Tibial nerve (tissue), 4 donors: ENCODE results near the gene ARMCX2. TPM values are rescaled to one million over a fixed set of nuclear protein-coding genes. Genes with fewer than 3 reads are reported as not detected.

Experiments
- DNase-seq, 2 donors: peaks; one replicate each; pipeline ENCODE4 v3.0.0-alpha.2; 2019; ENCODE audit warnings: low spot score in 2 of 2
- H3K27ac ChIP-seq, 4 donors: fragments of 200-600 bp; sonication (generic) in 3 of 4; one replicate each; pipeline ENCODE4 v1.5.1; 2017 to 2019; ENCODE audit warnings: mild to moderate bottlenecking in 1 of 4
- H3K27me3 ChIP-seq, 2 donors: fragments of 200-600 bp; sonication (generic) in 1 of 2; one replicate each; pipeline versions ENCODE4 v1.5.1 to v1.6.0; 2017 to 2019
- H3K36me3 ChIP-seq, 3 donors: fragments of 200-600 bp; sonication (generic); one replicate each; pipeline ENCODE4 v1.5.1; 2018 to 2019
- H3K4me1 ChIP-seq, 4 donors: fragments of 200-600 bp; sonication (generic) in 3 of 4; one replicate each; pipeline ENCODE4 v1.5.1; 2017 to 2019
- H3K4me3 ChIP-seq, 4 donors: fragments of 200-600 bp; sonication (generic) in 3 of 4; one replicate each; pipeline ENCODE4 v1.5.1; 2017 to 2019; ENCODE audit warnings: mild to moderate bottlenecking in 1 of 4, moderate library complexity in 1 of 4
- H3K9me3 ChIP-seq, 4 donors: fragments of 200-600 bp; sonication (generic) in 3 of 4; one replicate each; pipeline ENCODE4 v1.5.1; 2017 to 2019
- EP300 ChIP-seq, 2 donors: sonication (generic); formaldehyde crosslinking; IDR thresholded peaks; one replicate each; pipeline ENCODE4 v1.6.1; 2017; ENCODE audit warnings: antibody characterized with exemption in 2 of 2, mild to moderate bottlenecking in 1 of 2
- POLR2A ChIP-seq, 2 donors: fragments of 450-650 bp; IDR thresholded peaks; one replicate each; pipeline ENCODE4 v1.6.1; 2017; ENCODE audit warnings: antibody characterized with exemption in 2 of 2, mild to moderate bottlenecking in 2 of 2, moderate library complexity in 2 of 2
- WGBS, 2 donors: methylation state at CpG; one replicate each; pipeline ENCODE4 v1.1.5; 2018; 5-methylcytosine and 5-hydroxymethylcytosine counted together
- total RNA-seq, 4 donors: library from RNA; depleted of rRNA; stranded (reverse); fragments of >200 nt; gene quantifications; one replicate each; pipeline ENCODE4 v1.1.0, GENCODE V29; 2016
- TF ChIP-seq, protein P1 (sequence below), 5 experiments: fragments of 200-600 bp in 3 of 5; fragments of 450-650 bp in 2 of 5; sonication (generic) in 3 of 5; IDR thresholded peaks; one replicate each; pipeline ENCODE4 v1.5.1; 2016 to 2019; ENCODE audit warnings: antibody characterized with exemption in 5 of 5, mild to moderate bottlenecking in 3 of 5, moderate library complexity in 2 of 5

The ARMCX2 gene
- 10 to 100 TPM; 30.6 to 42.0 (median 36.0) TPM for total RNA-seq

DNA sequence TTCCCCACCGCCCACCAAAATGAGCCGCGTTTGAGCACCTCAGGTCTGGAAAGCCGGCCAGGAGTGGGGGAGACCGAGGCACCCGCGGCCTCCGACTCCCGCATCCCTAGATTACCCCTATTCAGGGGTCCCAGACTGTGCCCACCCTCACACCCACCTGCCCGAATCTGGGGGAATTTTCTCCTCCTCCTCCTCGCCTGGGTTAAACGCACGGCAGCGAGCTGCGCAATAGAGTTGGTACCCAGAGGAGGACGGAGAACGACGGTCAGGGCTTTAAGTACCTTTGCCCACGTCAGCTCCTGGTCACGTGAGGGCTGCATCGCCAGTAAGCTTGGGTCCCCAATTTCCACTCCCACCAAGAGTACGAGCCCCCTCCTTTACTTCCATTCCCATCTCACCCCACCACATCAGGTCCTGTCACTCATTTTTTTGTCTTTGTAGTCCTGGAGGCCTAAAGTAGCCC lies at the start of gene ARMCX2:
Gene ARMCX2, minus strand, starts transcription at position 250 of the 463 bp plus-strand sequence. CDS start 2,262 bp downstream, outside the sequence.
- WGBS, 2 donors, result 0 to 37% methylated on average over 20 to 22 of the region's 22 CpGs
- peak; percentile 31 to 43 for DNase-seq
- peak within 1 kb of the TSS; percentile 50 to 67 (median 56) for H3K4me3 ChIP-seq
- TF ChIP-seq, protein P1, sequence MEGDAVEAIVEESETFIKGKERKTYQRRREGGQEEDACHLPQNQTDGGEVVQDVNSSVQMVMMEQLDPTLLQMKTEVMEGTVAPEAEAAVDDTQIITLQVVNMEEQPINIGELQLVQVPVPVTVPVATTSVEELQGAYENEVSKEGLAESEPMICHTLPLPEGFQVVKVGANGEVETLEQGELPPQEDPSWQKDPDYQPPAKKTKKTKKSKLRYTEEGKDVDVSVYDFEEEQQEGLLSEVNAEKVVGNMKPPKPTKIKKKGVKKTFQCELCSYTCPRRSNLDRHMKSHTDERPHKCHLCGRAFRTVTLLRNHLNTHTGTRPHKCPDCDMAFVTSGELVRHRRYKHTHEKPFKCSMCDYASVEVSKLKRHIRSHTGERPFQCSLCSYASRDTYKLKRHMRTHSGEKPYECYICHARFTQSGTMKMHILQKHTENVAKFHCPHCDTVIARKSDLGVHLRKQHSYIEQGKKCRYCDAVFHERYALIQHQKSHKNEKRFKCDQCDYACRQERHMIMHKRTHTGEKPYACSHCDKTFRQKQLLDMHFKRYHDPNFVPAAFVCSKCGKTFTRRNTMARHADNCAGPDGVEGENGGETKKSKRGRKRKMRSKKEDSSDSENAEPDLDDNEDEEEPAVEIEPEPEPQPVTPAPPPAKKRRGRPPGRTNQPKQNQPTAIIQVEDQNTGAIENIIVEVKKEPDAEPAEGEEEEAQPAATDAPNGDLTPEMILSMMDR (IDR thresholded peaks at IDR 0.05), result no peak
- TF ChIP-seq EP300 (IDR thresholded peaks at IDR 0.05) (peak in 1 of 2 donors; percentile 90), POLR2A (IDR thresholded peaks at IDR 0.05) (peak; percentile 61 to 73)
- peaks cover 0 to 16% (median 0%) of the 10 kb centered on the region in 3 donors for H3K36me3 ChIP-seq
- H3K27ac ChIP-seq, result peak within 1 kb of the TSS; percentile 75 to 92 (median 84)
- peaks cover 0 to 22% (median 0%) of the 10 kb centered on the region in 4 donors for H3K4me1 ChIP-seq
- H3K9me3 ChIP-seq, result no peaks in the 10 kb centered on the region
- H3K27me3 ChIP-seq, result peaks cover 0 to 16% of the 10 kb centered on the region in 2 donors

DNA sequence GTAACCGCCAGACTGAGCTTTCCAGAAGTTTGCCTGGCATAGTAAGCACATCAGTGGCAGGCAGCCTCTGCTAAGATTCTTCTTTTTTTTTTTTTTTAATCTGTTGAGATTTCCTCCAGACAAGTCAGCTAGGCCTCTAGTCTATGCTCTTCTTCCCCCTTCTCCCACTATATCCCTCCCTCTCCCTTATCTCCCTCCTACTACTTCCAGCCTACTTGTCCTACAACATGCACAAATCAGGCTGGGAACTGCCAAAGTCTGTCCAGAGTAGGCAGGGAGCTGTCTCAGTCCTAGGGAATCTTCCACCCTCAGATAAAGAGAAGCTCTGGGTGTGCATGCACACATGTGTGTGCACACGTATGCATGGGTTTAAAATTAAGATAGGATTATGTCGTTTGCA lies 49.7 kb upstream of the ARMCX2 start:
- H3K27ac ChIP-seq, result no peak overlapping the region
- no peak for DNase-seq
- TF ChIP-seq POLR2A (IDR thresholded peaks at IDR 0.05), result no peak
- TF ChIP-seq, protein P1 (IDR thresholded peaks at IDR 0.05), result no peak
- TF ChIP-seq EP300 (IDR thresholded peaks at IDR 0.05), result no peak
- no peaks in the 10 kb centered on the region for H3K27me3 ChIP-seq
- H3K9me3 ChIP-seq, result no peaks in the 10 kb centered on the region
- no peaks in the 10 kb centered on the region for H3K4me1 ChIP-seq
- 79 to 92% methylated on average over 3 of the region's 3 CpGs for WGBS, 2 donors
- no peak overlapping the region for H3K4me3 ChIP-seq
- H3K36me3 ChIP-seq, result no peaks in the 10 kb centered on the region

DNA sequence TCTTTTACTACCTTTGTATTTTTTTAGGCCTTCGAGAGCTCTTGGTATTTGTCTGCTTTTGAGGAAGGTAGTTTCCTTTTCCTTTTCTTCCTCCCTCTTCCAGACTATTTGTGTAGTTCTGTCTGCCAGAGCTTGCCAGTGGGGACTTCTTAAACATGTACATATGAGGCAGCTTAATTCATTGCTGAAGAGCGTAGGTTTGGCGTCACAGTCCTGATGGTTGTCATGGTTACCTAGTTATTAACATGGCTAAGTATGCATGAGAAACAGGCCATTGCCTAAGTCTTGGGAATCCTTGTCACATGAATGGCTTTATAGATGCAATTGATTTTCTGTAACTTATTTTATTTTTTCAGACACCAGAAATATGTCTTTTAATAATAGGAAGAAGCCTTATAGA lies 48.5 kb upstream of the ARMCX2 start:
- no peaks in the 10 kb centered on the region for H3K9me3 ChIP-seq
- no peak for DNase-seq
- no peaks in the 10 kb centered on the region for H3K27me3 ChIP-seq
- no peaks in the 10 kb centered on the region for H3K36me3 ChIP-seq
- no peaks in the 10 kb centered on the region for H3K4me1 ChIP-seq
- no peak for TF ChIP-seq POLR2A (IDR thresholded peaks at IDR 0.05)
- 36 to 47% methylated on average over 3 of the region's 3 CpGs for WGBS, 2 donors
- no peak overlapping the region for H3K4me3 ChIP-seq
- no peak overlapping the region for H3K27ac ChIP-seq

DNA sequence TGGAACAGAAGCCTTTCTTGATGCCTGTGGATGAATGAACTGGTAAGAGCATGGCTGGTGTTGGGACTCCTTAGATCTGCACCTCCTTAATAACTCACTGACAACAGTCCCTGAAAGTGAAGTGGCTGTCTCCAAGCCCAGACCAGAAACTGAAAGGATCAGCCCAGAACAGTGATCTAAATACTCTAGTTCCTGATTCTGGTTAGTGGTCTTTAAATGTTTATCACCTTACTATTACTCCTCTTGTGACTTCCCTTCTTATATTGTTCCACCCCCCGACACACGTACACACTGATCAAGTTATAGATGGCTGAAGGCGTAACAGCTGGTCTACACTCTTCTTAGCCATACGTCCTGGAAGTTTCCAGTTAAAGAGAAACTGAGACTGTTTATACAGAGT lies 33.8 kb upstream of the ARMCX2 start:
- Histone ChIP-seq H3K9me3 (no peaks in the 10 kb centered on the region), H3K4me1 (no peaks in the 10 kb centered on the region), H3K27ac (no peak overlapping the region), H3K4me3 (no peak overlapping the region), H3K27me3 (peaks cover 0 to 13% of the 10 kb centered on the region in 2 donors), H3K36me3 (no peaks in the 10 kb centered on the region)
- DNase-seq, result no peak
- WGBS, 2 donors, result 86 to 87% methylated on average over 4 of the region's 4 CpGs
- TF ChIP-seq, protein P1 (IDR thresholded peaks at IDR 0.05), result no peak
- TF ChIP-seq EP300 (IDR thresholded peaks at IDR 0.05), result no peak
- TF ChIP-seq POLR2A (IDR thresholded peaks at IDR 0.05), result no peak

DNA sequence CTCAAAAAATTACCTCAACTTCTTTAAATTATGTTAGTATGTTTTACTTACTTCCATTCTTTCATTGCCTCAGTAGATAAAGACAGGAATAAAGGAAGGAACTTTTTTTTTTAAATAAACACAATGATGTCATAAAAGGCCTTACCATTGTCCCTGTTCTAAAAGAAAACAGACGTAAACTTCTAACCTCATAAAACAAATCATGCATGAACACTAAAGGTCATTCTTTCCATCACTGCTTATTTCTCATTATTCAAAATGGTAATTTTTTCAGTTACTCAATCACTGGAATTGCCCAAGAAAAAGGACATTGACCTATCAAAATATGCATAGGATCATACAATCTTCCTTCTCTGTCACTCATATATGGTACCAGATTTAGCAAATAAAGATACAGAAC lies 32.2 kb upstream of the ARMCX2 start:
- 29 to 41% methylated on average over 1 of the region's 1 CpG for WGBS, 2 donors
- Histone ChIP-seq H3K27ac (no peak overlapping the region), H3K9me3 (no peaks in the 10 kb centered on the region)

More for the DNA sequence above, 32.2 kb upstream of the ARMCX2 start:
- no peaks in the 10 kb centered on the region for H3K4me1 ChIP-seq
- TF ChIP-seq, protein P1 (IDR thresholded peaks at IDR 0.05), result no peak
- TF ChIP-seq POLR2A (IDR thresholded peaks at IDR 0.05) (no peak), EP300 (IDR thresholded peaks at IDR 0.05) (no peak)
- H3K27me3 ChIP-seq, result peaks cover 0 to 13% of the 10 kb centered on the region in 2 donors
- DNase-seq, result no peak
- no peaks in the 10 kb centered on the region for H3K36me3 ChIP-seq
- H3K4me3 ChIP-seq, result no peak overlapping the region
